ENCODE data around the gene WHRN. TPM values are rescaled to one million over a fixed set of nuclear protein-coding genes. Genes with fewer than 3 reads are reported as not detected.

WHRN gene
- total and polyA plus RNA-seq, 2 experiments from 2014 or later = 8.3 to 8.9 TPM

GRCh38 chr9:114501796-114502682, 3.2 kb downstream of the WHRN start:
- peak overlapping the region; percentile 1 for H2AFZ ChIP-seq
- Mint-ChIP-seq H3K27me3 (ENCODE audit: insufficient read depth, low read depth, poor library complexity) (peaks cover 18% of the 10 kb centered on the region), H3K27ac (peak overlapping the region; percentile 95), H3K9me3 (no peaks in the 10 kb centered on the region; the same call in 2 of the 3 replicates), H3K36me3 (ENCODE audit: low read depth) (no peaks in the 10 kb centered on the region), H3K4me3 (peak overlapping the region; percentile 67), H3K4me1 (peaks cover 40% of the 10 kb centered on the region)
- ATAC-seq (0 out of 3 replicates have a peak, but pooled peaks have one; percentile 1), DNase-seq (ENCODE audit: low spot score) (peak; percentile 77)
- peak overlapping the region; percentile 19 for H3K4me3 ChIP-seq
- TF ChIP-seq REST (IDR thresholded peaks at IDR 0.05; ENCODE audit: unreplicated experiment) (no peak), POLR2AphosphoS5 (IDR thresholded peaks at IDR 0.05; ENCODE audit: low read depth) (no peak), ZNF114 (CRISPR knock-in tag; IDR thresholded peaks at IDR 0.05) (no peak), ZNF462 (CRISPR knock-in tag; IDR thresholded peaks at IDR 0.05) (no peak), ZNF331 (CRISPR knock-in tag; IDR thresholded peaks at IDR 0.05; ENCODE audit: low read depth) (no peak), JUNB (IDR thresholded peaks at IDR 0.05; ENCODE audit: unreplicated experiment) (no peak), EZH2 (IDR thresholded peaks at IDR 0.05; ENCODE audit: low read depth, unreplicated experiment) (no peak), CTCF (conservative IDR thresholded peaks at IDR 0.05; ENCODE audit: low read depth in 2 of 2) (no peak), EZH2phosphoT487 (IDR thresholded peaks at IDR 0.05; ENCODE audit: unreplicated experiment) (no peak), CREB1 (CRISPR knock-in tag; IDR thresholded peaks at IDR 0.05; ENCODE audit: low read depth) (no peak), ETS1 (IDR thresholded peaks at IDR 0.05) (no peak), NANOG (IDR thresholded peaks at IDR 0.05; ENCODE audit: borderline replicate concordance) (no peak), STAT1 (IDR thresholded peaks at IDR 0.05; ENCODE audit: unreplicated experiment) (no peak)
- peaks cover 34% of the 10 kb centered on the region for H3K4me1 ChIP-seq (ENCODE audit: insufficient read depth)
- H3K9me2 ChIP-seq (ENCODE audit: insufficient read depth) = no peaks in the 10 kb centered on the region
- H3F3A ChIP-seq (replicated peaks; ENCODE audit: low read depth) = no peaks in the 10 kb centered on the region
- H3K27me3 ChIP-seq (ENCODE audit: insufficient read depth) = peaks cover 29% of the 10 kb centered on the region
- no peaks in the 10 kb centered on the region; the same call in 1 of the 2 replicates for H4K20me1 ChIP-seq (replicated peaks; ENCODE audit: insufficient read depth)
- H3K27ac ChIP-seq (ENCODE audit: low read depth) = no peak overlapping the region; the same call in 1 of the 2 replicates
- no peaks in the 10 kb centered on the region for H3K36me3 ChIP-seq (ENCODE audit: insufficient read depth)
- 0 out of 2 replicates have a peak, but pooled peaks cover 4% of the 10 kb centered on the region for H3K79me2 ChIP-seq (replicated peaks; ENCODE audit: insufficient read depth)
- H3K4me2 ChIP-seq = peak overlapping the region; percentile 84

All from GM23338 (cell line).